ENCODE results near the gene GABRA5. TPM values are rescaled to one million over a fixed set of nuclear protein-coding genes. Genes with fewer than 3 reads are reported as not detected.

GABRA5 gene
- polyA plus RNA-seq, 1 donor (not counting 4 experiments of a cell fraction or from before 2014, with no cell fraction given), result 0.03 TPM

DNA sequence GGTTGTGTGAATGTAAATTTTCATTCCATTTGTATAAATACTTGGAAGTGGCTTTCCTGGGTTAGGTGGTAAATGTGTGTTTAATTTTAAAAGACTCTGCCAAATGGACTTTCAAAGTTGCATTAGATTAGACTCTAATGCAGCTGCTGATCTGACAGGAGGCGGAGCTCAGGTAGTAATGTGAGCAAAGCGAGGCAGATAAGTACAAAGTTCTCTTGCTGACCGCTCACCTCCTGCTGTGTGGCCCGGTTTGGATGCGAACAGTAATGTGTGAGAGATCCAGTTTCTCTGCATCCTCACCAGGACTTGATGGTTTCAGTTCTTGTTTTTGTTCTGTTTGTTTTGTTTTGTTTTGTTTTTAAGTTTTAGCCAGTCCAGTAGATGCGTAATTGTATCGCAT is 34.9 kb upstream of the GABRA5 start:
- H3K27ac ChIP-seq (ENCODE audit: control insufficient read depth, insufficient read depth, low read length), result no peak overlapping the region
- DNase-seq (ENCODE audit: low read depth, low spot score) (no peak), FAIRE-seq (no peak)
- H3K4me3 ChIP-seq (ENCODE audit: control insufficient read depth in 2 of 3, extremely low read depth in 1 of 3, insufficient read depth in 2 of 3, low read depth in 1 of 3, low read length in 3 of 3), result no peak overlapping the region
- no peak for TF ChIP-seq EZH2 (IDR thresholded peaks at IDR 0.05; ENCODE audit: low read length)
- TF ChIP-seq, protein P1, sequence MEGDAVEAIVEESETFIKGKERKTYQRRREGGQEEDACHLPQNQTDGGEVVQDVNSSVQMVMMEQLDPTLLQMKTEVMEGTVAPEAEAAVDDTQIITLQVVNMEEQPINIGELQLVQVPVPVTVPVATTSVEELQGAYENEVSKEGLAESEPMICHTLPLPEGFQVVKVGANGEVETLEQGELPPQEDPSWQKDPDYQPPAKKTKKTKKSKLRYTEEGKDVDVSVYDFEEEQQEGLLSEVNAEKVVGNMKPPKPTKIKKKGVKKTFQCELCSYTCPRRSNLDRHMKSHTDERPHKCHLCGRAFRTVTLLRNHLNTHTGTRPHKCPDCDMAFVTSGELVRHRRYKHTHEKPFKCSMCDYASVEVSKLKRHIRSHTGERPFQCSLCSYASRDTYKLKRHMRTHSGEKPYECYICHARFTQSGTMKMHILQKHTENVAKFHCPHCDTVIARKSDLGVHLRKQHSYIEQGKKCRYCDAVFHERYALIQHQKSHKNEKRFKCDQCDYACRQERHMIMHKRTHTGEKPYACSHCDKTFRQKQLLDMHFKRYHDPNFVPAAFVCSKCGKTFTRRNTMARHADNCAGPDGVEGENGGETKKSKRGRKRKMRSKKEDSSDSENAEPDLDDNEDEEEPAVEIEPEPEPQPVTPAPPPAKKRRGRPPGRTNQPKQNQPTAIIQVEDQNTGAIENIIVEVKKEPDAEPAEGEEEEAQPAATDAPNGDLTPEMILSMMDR (optimal IDR thresholded peaks at IDR 0.05 in 1 of 3, IDR thresholded peaks at IDR 0.05 in 1 of 3, conservative IDR thresholded peaks at IDR 0.05 in 1 of 3; ENCODE audit: extremely low read depth in 1 of 3, insufficient read depth in 2 of 3, low read length in 3 of 3), result no peak
- H3K4me2 ChIP-seq (ENCODE audit: control insufficient read depth, extremely low read depth, insufficient read depth, low read depth, low read length), result no peak overlapping the region
- H4K20me1 ChIP-seq (ENCODE audit: control insufficient read depth, extremely low read depth, insufficient read depth, low read length), result no peaks in the 10 kb centered on the region
- H3K79me2 ChIP-seq (ENCODE audit: control insufficient read depth, insufficient read depth, low read length), result no peaks in the 10 kb centered on the region
- dilution Hi-C loops (cut with MboI; ENCODE audit: extremely low pct_ligation_motif_present, low sequenced_read_pairs), result no loop called here
- no peaks in the 10 kb centered on the region for H3K9me1 ChIP-seq (ENCODE audit: control insufficient read depth, extremely low read depth, insufficient read depth, low read length)
- H3K36me3 ChIP-seq (ENCODE audit: control insufficient read depth in 2 of 2, extremely low read depth in 1 of 2, insufficient read depth in 2 of 2, low read length in 2 of 2), result no peaks in the 10 kb centered on the region
- no peaks in the 10 kb centered on the region for H3K4me1 ChIP-seq (ENCODE audit: control insufficient read depth, extremely low read depth, insufficient read depth, low read length)
- peaks cover 4% of the 10 kb centered on the region for H3K9me3 ChIP-seq (ENCODE audit: control insufficient read depth, low read depth, low read length)
- no peak overlapping the region for H2AFZ ChIP-seq (ENCODE audit: control insufficient read depth, low read length)
- H3K27me3 ChIP-seq (ENCODE audit: control insufficient read depth, extremely low read depth, insufficient read depth, low read length), result no peaks in the 10 kb centered on the region
- H3K9ac ChIP-seq (ENCODE audit: control insufficient read depth, extremely low read depth, insufficient read depth, low read length), result no peak overlapping the region

DNA sequence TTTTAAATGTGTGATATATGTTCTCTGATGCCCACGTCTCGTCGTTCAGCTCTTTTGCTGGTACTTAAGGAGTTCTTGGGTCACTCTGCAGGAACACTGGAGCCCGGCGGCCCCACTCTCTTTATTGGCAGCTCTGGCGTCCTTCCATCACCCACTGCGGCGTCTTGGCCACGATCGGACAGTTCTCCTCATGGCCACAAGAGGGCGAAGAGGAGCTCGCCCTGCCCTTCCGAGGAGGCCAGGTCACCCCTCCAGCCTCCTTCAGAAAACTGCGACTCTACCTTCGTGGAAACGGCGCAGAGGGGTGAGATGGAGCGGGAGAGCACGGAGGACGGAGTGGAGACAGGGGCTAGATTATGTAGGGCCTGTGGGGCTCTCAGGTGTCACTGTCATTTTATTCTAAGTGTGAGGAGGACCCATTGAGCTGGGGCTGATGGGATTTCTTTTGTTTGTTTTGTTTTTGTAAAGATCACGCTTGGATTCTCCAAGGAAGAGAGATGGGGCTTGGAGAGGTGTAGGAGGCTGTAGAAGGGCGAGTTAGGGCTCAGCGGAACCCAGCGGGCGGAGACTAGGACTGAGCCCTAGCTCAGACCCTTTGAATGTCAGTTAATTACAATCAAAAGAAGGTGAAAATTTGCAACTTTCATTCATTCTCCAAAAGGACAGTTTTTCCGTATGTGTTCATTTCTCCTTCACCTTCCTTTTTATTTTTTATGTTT is 28.0 kb upstream of the GABRA5 start:
- Histone ChIP-seq H2AFZ (ENCODE audit: control insufficient read depth, low read length) (no peak overlapping the region), H3K9me3 (ENCODE audit: control insufficient read depth, low read depth, low read length) (no peaks in the 10 kb centered on the region), H3K27ac (ENCODE audit: control insufficient read depth, insufficient read depth, low read length) (no peak overlapping the region), H3K4me1 (ENCODE audit: control insufficient read depth, extremely low read depth, insufficient read depth, low read length) (no peaks in the 10 kb centered on the region), H4K20me1 (ENCODE audit: control insufficient read depth, extremely low read depth, insufficient read depth, low read length) (no peaks in the 10 kb centered on the region), H3K9ac (ENCODE audit: control insufficient read depth, extremely low read depth, insufficient read depth, low read length) (no peak overlapping the region), H3K36me3 (ENCODE audit: control insufficient read depth in 2 of 2, extremely low read depth in 1 of 2, insufficient read depth in 2 of 2, low read length in 2 of 2) (no peaks in the 10 kb centered on the region), H3K4me3 (ENCODE audit: control insufficient read depth in 2 of 3, extremely low read depth in 1 of 3, insufficient read depth in 2 of 3, low read depth in 1 of 3, low read length in 3 of 3) (no peak overlapping the region), H3K79me2 (ENCODE audit: control insufficient read depth, insufficient read depth, low read length) (no peaks in the 10 kb centered on the region), H3K27me3 (ENCODE audit: control insufficient read depth, extremely low read depth, insufficient read depth, low read length) (no peaks in the 10 kb centered on the region), H3K4me2 (ENCODE audit: control insufficient read depth, extremely low read depth, insufficient read depth, low read depth, low read length) (no peak overlapping the region), H3K9me1 (ENCODE audit: control insufficient read depth, extremely low read depth, insufficient read depth, low read length) (no peaks in the 10 kb centered on the region)
- FAIRE-seq, result no peak
- DNase-seq (ENCODE audit: low read depth, low spot score), result no peak
- TF ChIP-seq, protein P1 (optimal IDR thresholded peaks at IDR 0.05 in 1 of 3, IDR thresholded peaks at IDR 0.05 in 1 of 3, conservative IDR thresholded peaks at IDR 0.05 in 1 of 3; ENCODE audit: extremely low read depth in 1 of 3, insufficient read depth in 2 of 3, low read length in 3 of 3), result peak; percentile 15 to 28 (median 23)
- no peak for TF ChIP-seq EZH2 (IDR thresholded peaks at IDR 0.05; ENCODE audit: low read length)
- dilution Hi-C loops (cut with MboI; ENCODE audit: extremely low pct_ligation_motif_present, low sequenced_read_pairs), result no loop called here
